Stimulated activated naive CD8-positive, alpha-beta T cell treated with anti-CD3 and anti-CD28 coated beads, Interleukin-15, Interleukin-2, amounts not matched to agents 100 ng/mL and 50 ng/mL, for 24 hours (primary cell): ENCODE results near the gene FNIP1.
"Not testable (repeated sequence)": the region's sequence is repeated elsewhere in the genome, so short reads cannot be mapped to it uniquely, and the experiment has no call there.

Source experiments
- H3K27ac Mint-ChIP-seq: one replicate; pipeline ENCODE4 v1.8.0; 2021; ENCODE audit warnings: mild to moderate bottlenecking, mixed read lengths
- H3K27me3 Mint-ChIP-seq: one replicate; pipeline ENCODE4 v1.8.0; 2021; ENCODE audit warnings: mixed read lengths
- H3K36me3 Mint-ChIP-seq: one replicate; pipeline ENCODE4 v1.8.0; 2021; ENCODE audit warnings: low read depth, mixed read lengths
- H3K4me1 Mint-ChIP-seq: one replicate; pipeline ENCODE4 v1.8.0; 2021; ENCODE audit warnings: low read depth, mixed read lengths
- H3K4me3 Mint-ChIP-seq: one replicate; pipeline ENCODE4 v1.8.0; 2021; ENCODE audit warnings: mild to moderate bottlenecking, mixed read lengths
- H3K9me3 Mint-ChIP-seq: one replicate; pipeline ENCODE4 v1.8.0; 2021; ENCODE audit warnings: mixed read lengths

FNIP1 gene

GRCh38 chr5:131613423-131613822, 183.4 kb downstream of the FNIP1 start:
- H3K36me3 Mint-ChIP-seq: peaks cover 53% of the 10 kb centered on the region
- no peak overlapping the region for H3K4me3 Mint-ChIP-seq
- H3K4me1 Mint-ChIP-seq: peaks cover 56% of the 10 kb centered on the region
- H3K27ac Mint-ChIP-seq: no peak overlapping the region
- no peaks in the 10 kb centered on the region for H3K9me3 Mint-ChIP-seq
- no peaks in the 10 kb centered on the region for H3K27me3 Mint-ChIP-seq

- H3K9me3 Mint-ChIP-seq: no peaks in the 10 kb centered on the region
- no peak overlapping the region for H3K4me3 Mint-ChIP-seq
- H3K4me1 Mint-ChIP-seq: peaks cover 58% of the 10 kb centered on the region
- H3K36me3 Mint-ChIP-seq: peaks cover 41% of the 10 kb centered on the region
- no peaks in the 10 kb centered on the region for H3K27me3 Mint-ChIP-seq
- H3K27ac Mint-ChIP-seq: no peak overlapping the region
Measured at GRCh38 chr5:131611064-131611381, 185.8 kb downstream of the FNIP1 start.

- peaks cover 56% of the 10 kb centered on the region for H3K4me1 Mint-ChIP-seq
- H3K27ac Mint-ChIP-seq: no peak overlapping the region
- H3K9me3 Mint-ChIP-seq: no peaks in the 10 kb centered on the region
- no peak overlapping the region for H3K4me3 Mint-ChIP-seq
- H3K27me3 Mint-ChIP-seq: no peaks in the 10 kb centered on the region
- H3K36me3 Mint-ChIP-seq: peaks cover 37% of the 10 kb centered on the region
Measured at GRCh38 chr5:131610198-131611063, 186.4 kb downstream of the FNIP1 start.

GRCh38 chr5:131609774-131610173, 187.0 kb downstream of the FNIP1 start:
- Mint-ChIP-seq H3K27me3 (no peaks in the 10 kb centered on the region), H3K36me3 (peaks cover 31% of the 10 kb centered on the region), H3K4me1 (peaks cover 59% of the 10 kb centered on the region), H3K27ac (no peak overlapping the region), H3K4me3 (no peak overlapping the region), H3K9me3 (no peaks in the 10 kb centered on the region)

GRCh38 chr5:131608597-131608996, 188.2 kb downstream of the FNIP1 start:
- Mint-ChIP-seq H3K4me1 (peaks cover 57% of the 10 kb centered on the region), H3K9me3 (no peaks in the 10 kb centered on the region), H3K4me3 (no peak overlapping the region), H3K27ac (no peak overlapping the region), H3K27me3 (no peaks in the 10 kb centered on the region), H3K36me3 (peaks cover 25% of the 10 kb centered on the region)

GRCh38 chr5:131607903-131608540, 188.8 kb downstream of the FNIP1 start:
- peaks cover 23% of the 10 kb centered on the region for H3K36me3 Mint-ChIP-seq
- H3K4me1 Mint-ChIP-seq: peaks cover 55% of the 10 kb centered on the region
- no peaks in the 10 kb centered on the region for H3K27me3 Mint-ChIP-seq
- no peak overlapping the region for H3K27ac Mint-ChIP-seq
- H3K4me3 Mint-ChIP-seq: no peak overlapping the region
- H3K9me3 Mint-ChIP-seq: no peaks in the 10 kb centered on the region

GRCh38 chr5:131607418-131607817, 189.4 kb downstream of the FNIP1 start:
- Mint-ChIP-seq H3K4me3 (no peak overlapping the region), H3K9me3 (no peaks in the 10 kb centered on the region), H3K36me3 (peaks cover 23% of the 10 kb centered on the region), H3K4me1 (peaks cover 55% of the 10 kb centered on the region), H3K27ac (no peak overlapping the region), H3K27me3 (no peaks in the 10 kb centered on the region)

- Mint-ChIP-seq H3K4me1 (peaks cover 50% of the 10 kb centered on the region), H3K4me3 (no peak overlapping the region), H3K27me3 (no peaks in the 10 kb centered on the region), H3K27ac (peak overlapping the region; percentile 3), H3K9me3 (no peaks in the 10 kb centered on the region), H3K36me3 (peaks cover 26% of the 10 kb centered on the region)
Measured at GRCh38 chr5:131605086-131605485, 191.7 kb downstream of the FNIP1 start.

GRCh38 chr5:131595088-131596033, 201.5 kb downstream of the FNIP1 start:
- H3K4me3 Mint-ChIP-seq: peak overlapping the region; percentile 53
- H3K9me3 Mint-ChIP-seq: no peaks in the 10 kb centered on the region
- H3K36me3 Mint-ChIP-seq: peaks cover 47% of the 10 kb centered on the region
- H3K27ac Mint-ChIP-seq: peak overlapping the region; percentile 90
- no peaks in the 10 kb centered on the region for H3K27me3 Mint-ChIP-seq
- H3K4me1 Mint-ChIP-seq: peaks cover 55% of the 10 kb centered on the region

GRCh38 chr5:131593921-131594320, 202.9 kb downstream of the FNIP1 start:
- H3K4me1 Mint-ChIP-seq: peaks cover 58% of the 10 kb centered on the region
- peak overlapping the region; percentile 90 for H3K27ac Mint-ChIP-seq
- H3K36me3 Mint-ChIP-seq: peaks cover 36% of the 10 kb centered on the region
- no peaks in the 10 kb centered on the region for H3K27me3 Mint-ChIP-seq
- H3K9me3 Mint-ChIP-seq: no peaks in the 10 kb centered on the region
- H3K4me3 Mint-ChIP-seq: no peak overlapping the region

- Mint-ChIP-seq H3K36me3 (peaks cover 32% of the 10 kb centered on the region), H3K27ac (peak overlapping the region; percentile 15), H3K4me1 (peaks cover 58% of the 10 kb centered on the region)
- H3K27me3 Mint-ChIP-seq, H3K4me3 Mint-ChIP-seq, H3K9me3 Mint-ChIP-seq: not testable (repeated sequence)
Measured at GRCh38 chr5:131593436-131593835, 203.4 kb downstream of the FNIP1 start.
